HG02840 (cell line): ENCODE results near the gene CREBBP.

ENCODE experiments used
- ATAC-seq: cut with Tn5 transposase; IDR thresholded peaks from one replicate; pipeline ENCODE4 v1.9.1; 2021; ENCODE audit warnings: mild to moderate bottlenecking, moderate library complexity, moderate number of reproducible peaks; ENCODE audit not compliant: unreplicated experiment, low FRiP score

CREBBP gene

GRCh38 chr16:3744018-3744417, 136.5 kb downstream of the CREBBP start:
- ATAC-seq: no peak

GRCh38 chr16:3740934-3741333, 139.6 kb downstream of the CREBBP start:
- ATAC-seq: no peak

GRCh38 chr16:3740186-3740585, 140.3 kb downstream of the CREBBP start:
- ATAC-seq: no peak

- ATAC-seq: no peak
Measured at GRCh38 chr16:3739636-3740035, 140.9 kb downstream of the CREBBP start.

GRCh38 chr16:3738541-3738940, 142.0 kb downstream of the CREBBP start:
- no peak for ATAC-seq

GRCh38 chr16:3738128-3738527, 142.4 kb downstream of the CREBBP start:
- no peak for ATAC-seq

- no peak for ATAC-seq
Measured at GRCh38 chr16:3737181-3737580, 143.3 kb downstream of the CREBBP start.

GRCh38 chr16:3736116-3736515, 144.4 kb downstream of the CREBBP start:
- no peak for ATAC-seq

- ATAC-seq: no peak
Measured at GRCh38 chr16:3735541-3735940, 145.0 kb downstream of the CREBBP start.

- ATAC-seq: no peak
Measured at GRCh38 chr16:3734758-3735221, 145.7 kb downstream of the CREBBP start.

GRCh38 chr16:3734084-3734757, 146.3 kb downstream of the CREBBP start:
- ATAC-seq: no peak

- no peak for ATAC-seq
Measured at GRCh38 chr16:3732171-3732570, 148.3 kb downstream of the CREBBP start.

- no peak for ATAC-seq
Measured at GRCh38 chr16:3731126-3731935, 149.2 kb downstream of the CREBBP start.

- ATAC-seq: no peak
Measured at GRCh38 chr16:3730161-3731125, 150.1 kb downstream of the CREBBP start.

GRCh38 chr16:3729161-3730112, 151.1 kb downstream of the CREBBP start:
- ATAC-seq: no peak

GRCh38 chr16:3728424-3729160, 151.9 kb downstream of the CREBBP start:
- no peak for ATAC-seq

- ATAC-seq: no peak
Measured at GRCh38 chr16:3727806-3728381, 152.6 kb downstream of the CREBBP start.

- ATAC-seq: no peak
Measured at GRCh38 chr16:3726021-3726687, 154.4 kb downstream of the CREBBP start.
